Nephron progenitor cell (in vitro differentiated cells): ENCODE results near the gene ELOB.

ENCODE experiments used
- DNase-seq: peaks from one replicate; pipeline ENCODE4 v3.0.0; 2021
- H3K27ac Mint-ChIP-seq: 2 replicates; pipeline ENCODE4 v1.8.0; 2021; ENCODE audit warnings: mild to moderate bottlenecking, moderate library complexity, mixed read lengths
- H3K27me3 Mint-ChIP-seq: 2 replicates; pipeline ENCODE4 v1.8.0; 2021; ENCODE audit warnings: mild to moderate bottlenecking, low read depth, mixed read lengths; ENCODE audit not compliant: poor library complexity
- H3K36me3 Mint-ChIP-seq: 2 replicates; pipeline ENCODE4 v1.8.0; 2021; ENCODE audit warnings: low read depth, mixed read lengths
- H3K4me1 Mint-ChIP-seq: 2 replicates; pipeline ENCODE4 v1.8.0; 2021; ENCODE audit warnings: mixed read lengths
- H3K4me3 Mint-ChIP-seq: 2 replicates; pipeline ENCODE4 v1.8.0; 2021; ENCODE audit warnings: mild to moderate bottlenecking, moderate library complexity, mixed read lengths
- H3K9me3 Mint-ChIP-seq: 2 replicates; pipeline ENCODE4 v1.8.0; 2021; ENCODE audit warnings: mild to moderate bottlenecking, moderate library complexity, mixed read lengths
- CTCF ChIP-seq: fragments of 200-600 bp; sonication (generic); IDR thresholded peaks from 2 replicates; pipeline ENCODE4 v1.5.0; 2021; ENCODE audit warnings: antibody characterized with exemption

The ELOB gene

GRCh38 chr16:2763173-2763572 lies 13.9 kb downstream of the ELOB start:
- Mint-ChIP-seq H3K27me3 (peaks cover 5% of the 10 kb centered on the region), H3K36me3 (peaks cover 98% of the 10 kb centered on the region), H3K9me3 (peaks cover 86% of the 10 kb centered on the region), H3K27ac (no peak overlapping the region), H3K4me3 (no peak overlapping the region), H3K4me1 (peaks cover 6% of the 10 kb centered on the region)
- TF ChIP-seq CTCF = no peak
- DNase-seq = no peak

- Mint-ChIP-seq H3K4me3 (no peak overlapping the region), H3K27me3 (peaks cover 5% of the 10 kb centered on the region), H3K4me1 (peaks cover 2% of the 10 kb centered on the region), H3K9me3 (peaks cover 88% of the 10 kb centered on the region), H3K27ac (no peak overlapping the region), H3K36me3 (peaks cover 98% of the 10 kb centered on the region)
- no peak for DNase-seq
- no peak for TF ChIP-seq CTCF
These were observed 14.4 kb downstream of the ELOB start for GRCh38 chr16:2762711-2763110.

- Mint-ChIP-seq H3K4me1 (no peaks in the 10 kb centered on the region), H3K9me3 (peaks cover 91% of the 10 kb centered on the region), H3K27ac (no peak overlapping the region), H3K4me3 (no peak overlapping the region), H3K36me3 (peaks cover 100% of the 10 kb centered on the region), H3K27me3 (peaks cover 8% of the 10 kb centered on the region)
- TF ChIP-seq CTCF = no peak
- no peak for DNase-seq
These were observed 15.0 kb downstream of the ELOB start for GRCh38 chr16:2761886-2762583.

- Mint-ChIP-seq H3K4me3 (no peak overlapping the region), H3K4me1 (peaks cover 4% of the 10 kb centered on the region), H3K36me3 (peaks cover 100% of the 10 kb centered on the region), H3K27ac (no peak overlapping the region), H3K9me3 (peaks cover 87% of the 10 kb centered on the region), H3K27me3 (peaks cover 5% of the 10 kb centered on the region)
- TF ChIP-seq CTCF = no peak
- no peak for DNase-seq
These were observed 15.6 kb downstream of the ELOB start for GRCh38 chr16:2761472-2761871.

- no peak overlapping the region for H3K4me3 Mint-ChIP-seq
- peaks cover 30% of the 10 kb centered on the region for H3K4me1 Mint-ChIP-seq
- no peak overlapping the region for H3K27ac Mint-ChIP-seq
- no peak for DNase-seq
- H3K27me3 Mint-ChIP-seq = peaks cover 5% of the 10 kb centered on the region
- H3K36me3 Mint-ChIP-seq = peaks cover 81% of the 10 kb centered on the region
- no peak for TF ChIP-seq CTCF
- H3K9me3 Mint-ChIP-seq = peaks cover 46% of the 10 kb centered on the region
These were observed 19.7 kb downstream of the ELOB start for GRCh38 chr16:2757344-2757743.

- Mint-ChIP-seq H3K27ac (peak overlapping the region; percentile 32), H3K4me3 (peak overlapping the region; percentile 8), H3K27me3 (peaks cover 5% of the 10 kb centered on the region), H3K9me3 (peaks cover 37% of the 10 kb centered on the region), H3K4me1 (peaks cover 34% of the 10 kb centered on the region), H3K36me3 (peaks cover 72% of the 10 kb centered on the region)
- DNase-seq = no peak
- no peak for TF ChIP-seq CTCF
These were observed 20.6 kb downstream of the ELOB start for GRCh38 chr16:2756288-2757015.
